Astrocyte of the cerebellum (primary cell): Measurements from ENCODE around the gene MKI67.
A peak's percentile ranks its signal among the peaks of the same experiment; 100 is the strongest.

Experiments
- DNase-seq: peaks from one replicate; pipeline ENCODE4 v3.0.0-alpha.2; 2011; ENCODE audit warnings: low read depth
- H3K4me3 ChIP-seq: 2 replicates; pipeline ENCODE4 v1.5.1; 2011; ENCODE audit warnings: mild to moderate bottlenecking, low read depth, low read length, moderate library complexity
- CTCF ChIP-seq: IDR thresholded peaks from 2 replicates; pipeline ENCODE4 v1.5.1; 2012; ENCODE audit warnings: low read length, low read depth, moderate library complexity, mild to moderate bottlenecking; ENCODE audit errors: missing control alignments
- in situ Hi-C: cut with HindIII; loops from 2 replicates; pipeline ENCODE4 v1.10.0; 2017; ENCODE audit warnings: low sequenced_read_pairs

MKI67 gene

GRCh38 chr10:128156999-128157755, 31.0 kb upstream of the MKI67 start:
- no peak overlapping the region for H3K4me3 ChIP-seq
- DNase-seq: no peak
- in situ Hi-C loops: no loop called here
- no peak for TF ChIP-seq CTCF

GRCh38 chr10:128152741-128153580, 26.7 kb upstream of the MKI67 start:
- H3K4me3 ChIP-seq: no peak overlapping the region
- DNase-seq: no peak
- TF ChIP-seq CTCF: no peak
- in situ Hi-C loops: no loop called here

- no peak for DNase-seq
- no peak for TF ChIP-seq CTCF
- H3K4me3 ChIP-seq: no peak overlapping the region
- in situ Hi-C loops: no loop called here
These were observed 24.8 kb upstream of the MKI67 start for GRCh38 chr10:128151031-128151430.

GRCh38 chr10:128150561-128150960, 24.3 kb upstream of the MKI67 start:
- in situ Hi-C loops: no loop called here
- H3K4me3 ChIP-seq: peak overlapping the region; percentile 59
- no peak for TF ChIP-seq CTCF
- no peak for DNase-seq

GRCh38 chr10:128150045-128150493, 23.8 kb upstream of the MKI67 start:
- peak overlapping the region; percentile 59 for H3K4me3 ChIP-seq
- in situ Hi-C loops: no loop called here
- no peak for DNase-seq
- TF ChIP-seq CTCF: peak; percentile 79

- H3K4me3 ChIP-seq: peak overlapping the region; percentile 59
- no peak for TF ChIP-seq CTCF
- no peak for DNase-seq
- in situ Hi-C loops: no loop called here
These were observed 23.2 kb upstream of the MKI67 start for GRCh38 chr10:128149267-128150014.
